ENCODE data around the gene NTM. TPM values are rescaled to one million over a fixed set of nuclear protein-coding genes. Genes with fewer than 3 reads are reported as not detected.

NTM gene
- total RNA-seq, 1 experiment from 2014 or later: 9.9 TPM

- no peaks in the 10 kb centered on the region for H3K79me2 ChIP-seq (ENCODE audit: insufficient read depth, low read length)
- no peaks in the 10 kb centered on the region for H4K20me1 ChIP-seq (ENCODE audit: control insufficient read depth, insufficient read depth, insufficient read length)
- no peak overlapping the region for H3K4me2 ChIP-seq (ENCODE audit: insufficient read depth, insufficient read length, low read length)
- no peak overlapping the region for H2BK120ac ChIP-seq (ENCODE audit: low read depth, low read length, poor library complexity, severe bottlenecking)
- H4K91ac ChIP-seq (ENCODE audit: insufficient read length, low read depth, low read length): no peak overlapping the region
- no peak overlapping the region for H2BK5ac ChIP-seq (ENCODE audit: insufficient read length, low read length)
- no peaks in the 10 kb centered on the region for H3K9me3 ChIP-seq (ENCODE audit: control insufficient read depth, low read depth, low read length)
- H3K27me3 Mint-ChIP-seq (ENCODE audit: low read depth): no peaks in the 10 kb centered on the region
- no peak overlapping the region for H2BK12ac ChIP-seq (ENCODE audit: insufficient read length, low read depth, low read length)
- peaks cover 10% of the 10 kb centered on the region for H3K4me1 ChIP-seq (ENCODE audit: insufficient read depth, low read length)
- TF ChIP-seq CTCF (conservative IDR thresholded peaks at IDR 0.05): no peak
- peaks cover 48 to 49% of the 10 kb centered on the region in 2 experiments for H3K4me1 Mint-ChIP-seq
- H4K5ac ChIP-seq (ENCODE audit: insufficient read length, low read depth, low read length): no peak overlapping the region
- no peak for DNase-seq
- H3K79me1 ChIP-seq (ENCODE audit: insufficient read depth, low read depth, low read length, poor library complexity, severe bottlenecking): no peaks in the 10 kb centered on the region
- H3K36me3 Mint-ChIP-seq (ENCODE audit: insufficient read depth in 1 of 3, low read depth in 3 of 3): 0 out of 7 replicates have a peak, but pooled peaks cover 0 to 2% (median 0%) of the 10 kb centered on the region in 3 experiments
- H3K14ac ChIP-seq (ENCODE audit: insufficient read depth, low read length): no peak overlapping the region
- H4K8ac ChIP-seq (replicated peaks; ENCODE audit: insufficient read length, low read depth, low read length): no peak overlapping the region
- H2AFZ ChIP-seq (ENCODE audit: low read length): no peak overlapping the region
- no peak overlapping the region for H3K18ac ChIP-seq (ENCODE audit: insufficient read length, low read depth, low read length)
- H2AK5ac ChIP-seq (ENCODE audit: insufficient read length, low read length): no peak overlapping the region
- H3K23me2 ChIP-seq (ENCODE audit: insufficient read length, low read depth, low read length, poor library complexity, severe bottlenecking): no peaks in the 10 kb centered on the region
- H2BK20ac ChIP-seq (ENCODE audit: low read depth, low read length, poor library complexity, severe bottlenecking): no peak overlapping the region
- H3T11ph ChIP-seq (ENCODE audit: low read length): no peak overlapping the region
- no peak overlapping the region; a peak in 1 of 7 replicates for H3K27ac Mint-ChIP-seq
- no peak overlapping the region for H3K27ac ChIP-seq (ENCODE audit: insufficient read length, low read depth, low read length)
- H3K56ac ChIP-seq (ENCODE audit: insufficient read length, low read depth, low read length): no peak overlapping the region
- H3K9ac ChIP-seq (ENCODE audit: extremely low read depth, insufficient read length, low read length): no peak overlapping the region
- no peak overlapping the region for H2BK15ac ChIP-seq (ENCODE audit: low read depth, low read length)
- no peaks in the 10 kb centered on the region for H3K27me3 ChIP-seq (ENCODE audit: insufficient read depth, low read length)
- H3K4me3 Mint-ChIP-seq: no peak overlapping the region
- H3K9me3 Mint-ChIP-seq: no peaks in the 10 kb centered on the region; a peak in 1 of 5 replicates
- WGBS (ENCODE audit: extremely low coverage, insufficient read length, low lambda C conversion rate): no CpG with 5 or more reads among the region's 3 CpGs
- H3K23ac ChIP-seq (ENCODE audit: insufficient read length, low read depth, low read length): no peak overlapping the region
- H3K4ac ChIP-seq (ENCODE audit: low read depth, low read length): no peak overlapping the region
Measured at GRCh38 chr11:131976021-131976420, 605.6 kb downstream of the NTM start.
